ENCODE results near the gene NOX5. TPM values are rescaled to one million over a fixed set of nuclear protein-coding genes. Genes with fewer than 3 reads are reported as not detected.

The NOX5 gene
- polyA plus RNA-seq, 2 of the 4 experiments (the other 2 are of a cell fraction), result 0.19 to 0.22 TPM

DNA sequence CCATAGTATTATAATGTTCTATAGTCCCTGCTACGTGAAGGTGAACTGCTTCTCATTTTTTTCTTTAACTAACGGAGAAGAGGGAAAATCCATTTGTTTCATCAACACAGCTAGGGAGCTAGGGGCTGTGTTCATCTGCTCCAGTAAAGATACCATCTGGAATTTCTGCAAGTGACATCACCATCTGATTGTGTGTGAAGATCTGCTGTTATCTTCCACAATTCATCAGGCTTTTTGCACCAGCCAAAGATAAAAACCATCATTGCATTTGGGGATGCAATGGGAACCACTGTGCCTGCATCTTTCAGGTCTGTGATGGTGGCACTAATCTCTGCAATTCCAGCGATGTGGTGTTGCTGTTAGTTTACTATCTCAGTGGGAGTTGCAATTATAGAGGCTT is 35.5 kb upstream of the NOX5 start:
- CTCF ChIA-PET, result interaction anchor here (1.3 kb wide), 1 partner anchor 57 kb away, joined by 3 read pairs; no protein-coding TSS in a partner anchor
- WGBS (ENCODE audit: missing lambda C conversion rate), result 0% methylated on average over 3 of the region's 3 CpGs
- H3K4me1 ChIP-seq, result no peaks in the 10 kb centered on the region
- no peak overlapping the region for H3K4me2 ChIP-seq
- no peak overlapping the region for H3K4me3 ChIP-seq
- TF ChIP-seq CBX8 (IDR thresholded peaks at IDR 0.05), result no peak
- TF ChIP-seq, protein P1, sequence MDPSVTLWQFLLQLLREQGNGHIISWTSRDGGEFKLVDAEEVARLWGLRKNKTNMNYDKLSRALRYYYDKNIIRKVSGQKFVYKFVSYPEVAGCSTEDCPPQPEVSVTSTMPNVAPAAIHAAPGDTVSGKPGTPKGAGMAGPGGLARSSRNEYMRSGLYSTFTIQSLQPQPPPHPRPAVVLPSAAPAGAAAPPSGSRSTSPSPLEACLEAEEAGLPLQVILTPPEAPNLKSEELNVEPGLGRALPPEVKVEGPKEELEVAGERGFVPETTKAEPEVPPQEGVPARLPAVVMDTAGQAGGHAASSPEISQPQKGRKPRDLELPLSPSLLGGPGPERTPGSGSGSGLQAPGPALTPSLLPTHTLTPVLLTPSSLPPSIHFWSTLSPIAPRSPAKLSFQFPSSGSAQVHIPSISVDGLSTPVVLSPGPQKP (IDR thresholded peaks at IDR 0.05; ENCODE audit: low read depth, low read length), result no peak
- no peak for TF ChIP-seq HDAC2 (IDR thresholded peaks at IDR 0.05)
- no peak for TF ChIP-seq HEYL (CRISPR knock-in tag; IDR thresholded peaks at IDR 0.05)
- no peak for FAIRE-seq
- no peak for ATAC-seq
- peaks cover 7% of the 10 kb centered on the region; the same call in 1 of the 3 replicates for H3K9me3 ChIP-seq
- no peak for DNase-seq (ENCODE audit: low read depth in 1 of 2, low spot score in 1 of 2)
- H3K27ac ChIP-seq, result no peak overlapping the region
- POLR2A ChIA-PET, result no interaction called here

DNA sequence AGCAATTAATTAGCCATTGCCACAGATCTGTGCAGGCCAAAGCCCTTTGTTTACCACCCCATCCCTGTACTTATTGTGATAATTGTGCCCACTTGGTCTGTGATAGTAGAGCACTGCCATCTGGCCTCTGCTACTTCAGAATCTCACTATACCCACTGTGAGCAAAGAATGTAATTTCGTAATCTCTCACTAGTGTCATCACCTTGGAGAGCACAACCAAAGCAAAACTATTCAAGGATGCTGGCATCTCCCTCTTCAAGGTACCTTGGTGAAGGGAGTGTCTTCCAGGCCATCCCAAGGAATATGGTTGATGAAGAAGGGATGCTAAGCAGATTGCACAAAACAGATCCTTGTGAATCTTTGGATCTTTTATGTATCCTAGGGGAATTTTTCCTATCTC is 34.7 kb upstream of the NOX5 start:
- ChIA-PET POLR2A (no interaction called here), CTCF (interaction anchor here (0.5 to 1.7 kb wide), 3 partner anchors 11 to 307 kb away, joined by 3 to 4 read pairs (median 3); no protein-coding TSS in a partner anchor)
- H3K27ac ChIP-seq, result no peak overlapping the region
- FAIRE-seq, result no peak
- no peak overlapping the region for H3K4me2 ChIP-seq
- H3K9me3 ChIP-seq, result 0 out of 3 replicates have a peak, but pooled peaks cover 3% of the 10 kb centered on the region
- DNase-seq (ENCODE audit: low read depth in 1 of 2, low spot score in 1 of 2), result no peak
- WGBS (ENCODE audit: missing lambda C conversion rate), result 0% methylated on average over 1 of the region's 1 CpG
- no peak; a peak in 1 of 6 replicates for ATAC-seq
- H3K4me1 ChIP-seq, result no peaks in the 10 kb centered on the region
- TF ChIP-seq, protein P2, sequence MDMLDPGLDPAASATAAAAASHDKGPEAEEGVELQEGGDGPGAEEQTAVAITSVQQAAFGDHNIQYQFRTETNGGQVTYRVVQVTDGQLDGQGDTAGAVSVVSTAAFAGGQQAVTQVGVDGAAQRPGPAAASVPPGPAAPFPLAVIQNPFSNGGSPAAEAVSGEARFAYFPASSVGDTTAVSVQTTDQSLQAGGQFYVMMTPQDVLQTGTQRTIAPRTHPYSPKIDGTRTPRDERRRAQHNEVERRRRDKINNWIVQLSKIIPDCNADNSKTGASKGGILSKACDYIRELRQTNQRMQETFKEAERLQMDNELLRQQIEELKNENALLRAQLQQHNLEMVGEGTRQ (IDR thresholded peaks at IDR 0.05), result no peak
- TF ChIP-seq NPAS2 (CRISPR knock-in tag; IDR thresholded peaks at IDR 0.05; ENCODE audit: borderline replicate concordance) (no peak), EP300 (IDR thresholded peaks at IDR 0.05) (no peak), HEYL (CRISPR knock-in tag; IDR thresholded peaks at IDR 0.05) (no peak), HOXB13 (CRISPR knock-in tag; IDR thresholded peaks at IDR 0.05; ENCODE audit: low read depth) (no peak), ZNF302 (CRISPR knock-in tag; IDR thresholded peaks at IDR 0.05) (no peak), EHF (CRISPR knock-in tag; IDR thresholded peaks at IDR 0.05) (no peak), MYC (IDR thresholded peaks at IDR 0.05; ENCODE audit: borderline replicate concordance, low read length) (no peak), HDAC2 (IDR thresholded peaks at IDR 0.05) (no peak), EHMT2 (IDR thresholded peaks at IDR 0.05; ENCODE audit: low read depth) (no peak), SMC3 (IDR thresholded peaks at IDR 0.05) (no peak), KDM5A (IDR thresholded peaks at IDR 0.05) (no peak), PHF8 (IDR thresholded peaks at IDR 0.05; ENCODE audit: borderline replicate concordance, low read depth) (no peak), CEBPB (IDR thresholded peaks at IDR 0.05) (no peak), HOXB5 (CRISPR knock-in tag; IDR thresholded peaks at IDR 0.05) (no peak)
- TF ChIP-seq, protein P3, sequence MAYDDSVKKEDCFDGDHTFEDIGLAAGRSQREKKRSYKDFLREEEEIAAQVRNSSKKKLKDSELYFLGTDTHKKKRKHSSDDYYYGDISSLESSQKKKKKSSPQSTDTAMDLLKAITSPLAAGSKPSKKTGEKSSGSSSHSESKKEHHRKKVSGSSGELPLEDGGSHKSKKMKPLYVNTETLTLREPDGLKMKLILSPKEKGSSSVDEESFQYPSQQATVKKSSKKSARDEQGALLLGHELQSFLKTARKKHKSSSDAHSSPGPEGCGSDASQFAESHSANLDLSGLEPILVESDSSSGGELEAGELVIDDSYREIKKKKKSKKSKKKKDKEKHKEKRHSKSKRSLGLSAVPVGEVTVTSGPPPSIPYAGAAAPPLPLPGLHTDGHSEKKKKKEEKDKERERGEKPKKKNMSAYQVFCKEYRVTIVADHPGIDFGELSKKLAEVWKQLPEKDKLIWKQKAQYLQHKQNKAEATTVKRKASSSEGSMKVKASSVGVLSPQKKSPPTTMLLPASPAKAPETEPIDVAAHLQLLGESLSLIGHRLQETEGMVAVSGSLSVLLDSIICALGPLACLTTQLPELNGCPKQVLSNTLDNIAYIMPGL (CRISPR knock-in tag; IDR thresholded peaks at IDR 0.05; ENCODE audit: borderline replicate concordance), result no peak
- TF ChIP-seq, protein P4, sequence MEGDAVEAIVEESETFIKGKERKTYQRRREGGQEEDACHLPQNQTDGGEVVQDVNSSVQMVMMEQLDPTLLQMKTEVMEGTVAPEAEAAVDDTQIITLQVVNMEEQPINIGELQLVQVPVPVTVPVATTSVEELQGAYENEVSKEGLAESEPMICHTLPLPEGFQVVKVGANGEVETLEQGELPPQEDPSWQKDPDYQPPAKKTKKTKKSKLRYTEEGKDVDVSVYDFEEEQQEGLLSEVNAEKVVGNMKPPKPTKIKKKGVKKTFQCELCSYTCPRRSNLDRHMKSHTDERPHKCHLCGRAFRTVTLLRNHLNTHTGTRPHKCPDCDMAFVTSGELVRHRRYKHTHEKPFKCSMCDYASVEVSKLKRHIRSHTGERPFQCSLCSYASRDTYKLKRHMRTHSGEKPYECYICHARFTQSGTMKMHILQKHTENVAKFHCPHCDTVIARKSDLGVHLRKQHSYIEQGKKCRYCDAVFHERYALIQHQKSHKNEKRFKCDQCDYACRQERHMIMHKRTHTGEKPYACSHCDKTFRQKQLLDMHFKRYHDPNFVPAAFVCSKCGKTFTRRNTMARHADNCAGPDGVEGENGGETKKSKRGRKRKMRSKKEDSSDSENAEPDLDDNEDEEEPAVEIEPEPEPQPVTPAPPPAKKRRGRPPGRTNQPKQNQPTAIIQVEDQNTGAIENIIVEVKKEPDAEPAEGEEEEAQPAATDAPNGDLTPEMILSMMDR (IDR thresholded peaks at IDR 0.05), result no peak
- TF ChIP-seq, protein P1 (IDR thresholded peaks at IDR 0.05; ENCODE audit: low read depth, low read length), result no peak
- TF ChIP-seq, protein P5, sequence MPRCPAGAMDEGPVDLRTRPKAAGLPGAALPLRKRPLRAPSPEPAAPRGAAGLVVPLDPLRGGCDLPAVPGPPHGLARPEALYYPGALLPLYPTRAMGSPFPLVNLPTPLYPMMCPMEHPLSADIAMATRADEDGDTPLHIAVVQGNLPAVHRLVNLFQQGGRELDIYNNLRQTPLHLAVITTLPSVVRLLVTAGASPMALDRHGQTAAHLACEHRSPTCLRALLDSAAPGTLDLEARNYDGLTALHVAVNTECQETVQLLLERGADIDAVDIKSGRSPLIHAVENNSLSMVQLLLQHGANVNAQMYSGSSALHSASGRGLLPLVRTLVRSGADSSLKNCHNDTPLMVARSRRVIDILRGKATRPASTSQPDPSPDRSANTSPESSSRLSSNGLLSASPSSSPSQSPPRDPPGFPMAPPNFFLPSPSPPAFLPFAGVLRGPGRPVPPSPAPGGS (IDR thresholded peaks at IDR 0.05), result no peak
- no peak overlapping the region for H3K4me3 ChIP-seq

Measured in A549 (cell line).